NCI-H2227 treated with DMSO at 0.1 percent for 48 hours (cell line): ENCODE results near the gene OBI1.

Source experiments
- DNase-seq: peaks from one replicate; lab custom pipeline; 2025; lab: John Stamatoyannopoulos, UW

Gene OBI1

DNA sequence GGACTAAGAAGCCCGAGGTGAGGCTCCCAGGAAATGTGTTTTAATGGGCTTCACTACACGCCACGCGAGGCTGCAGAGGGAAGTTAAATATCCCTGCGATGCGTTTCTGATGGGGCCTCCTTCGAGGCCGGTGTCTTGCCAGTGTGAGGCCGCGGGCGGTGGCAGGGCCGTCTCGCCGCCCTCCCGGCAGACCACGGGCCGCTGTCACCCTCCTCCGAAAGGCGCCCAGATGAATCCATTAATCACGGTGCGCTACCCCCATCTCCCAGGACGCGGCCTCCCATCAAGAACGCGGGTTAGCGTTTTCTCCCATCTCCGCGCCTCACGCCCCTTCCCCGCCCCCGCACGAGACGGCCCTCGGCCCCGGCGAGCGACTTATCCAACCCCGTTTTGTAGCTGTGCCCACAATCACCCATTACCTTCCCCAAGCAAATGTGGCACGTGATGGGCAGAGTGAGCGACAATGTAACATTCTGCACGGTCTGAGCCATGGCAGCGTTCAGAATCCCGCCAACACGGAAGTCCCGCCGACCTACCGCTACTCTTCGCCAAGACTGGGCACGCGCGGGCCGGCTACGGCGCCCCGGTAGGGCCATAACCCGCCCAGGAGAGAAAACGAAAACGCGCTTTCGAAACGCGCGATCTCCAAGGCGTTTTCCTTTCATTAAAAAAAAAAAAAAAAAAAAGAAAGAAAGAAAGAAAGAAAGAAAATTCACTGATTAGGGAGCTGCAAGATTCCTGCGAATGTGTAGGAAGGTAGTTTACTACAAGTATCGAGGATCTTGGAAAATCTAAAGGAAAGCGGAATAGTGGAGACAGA lies at the start of gene OBI1:
TSS of gene OBI1 (minus strand) at position 526 of the 820 bp plus-strand sequence. CDS start at position 491, 35 bp downstream.
- DNase-seq, result peak; percentile 48

DNA sequence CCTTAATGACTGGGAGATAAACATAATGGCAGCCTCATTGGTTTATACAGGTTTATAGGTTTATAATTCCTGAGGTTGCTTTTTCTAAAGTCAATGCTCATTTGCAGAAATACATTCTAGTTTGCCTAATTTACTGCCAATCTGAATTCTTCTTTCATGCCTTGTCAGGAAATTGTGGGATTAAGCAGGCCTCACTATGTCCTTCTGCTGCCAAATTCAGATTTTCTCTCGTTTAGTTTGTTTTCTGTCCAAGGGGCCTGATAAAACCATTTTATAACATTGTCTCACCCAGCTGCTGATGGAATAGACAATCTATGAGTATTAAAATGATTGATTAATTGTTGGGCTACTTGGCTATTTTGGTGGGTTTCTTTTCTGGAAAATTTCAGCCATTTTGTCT lies 42.4 kb upstream of the OBI1 start:
- DNase-seq, result no peak

DNA sequence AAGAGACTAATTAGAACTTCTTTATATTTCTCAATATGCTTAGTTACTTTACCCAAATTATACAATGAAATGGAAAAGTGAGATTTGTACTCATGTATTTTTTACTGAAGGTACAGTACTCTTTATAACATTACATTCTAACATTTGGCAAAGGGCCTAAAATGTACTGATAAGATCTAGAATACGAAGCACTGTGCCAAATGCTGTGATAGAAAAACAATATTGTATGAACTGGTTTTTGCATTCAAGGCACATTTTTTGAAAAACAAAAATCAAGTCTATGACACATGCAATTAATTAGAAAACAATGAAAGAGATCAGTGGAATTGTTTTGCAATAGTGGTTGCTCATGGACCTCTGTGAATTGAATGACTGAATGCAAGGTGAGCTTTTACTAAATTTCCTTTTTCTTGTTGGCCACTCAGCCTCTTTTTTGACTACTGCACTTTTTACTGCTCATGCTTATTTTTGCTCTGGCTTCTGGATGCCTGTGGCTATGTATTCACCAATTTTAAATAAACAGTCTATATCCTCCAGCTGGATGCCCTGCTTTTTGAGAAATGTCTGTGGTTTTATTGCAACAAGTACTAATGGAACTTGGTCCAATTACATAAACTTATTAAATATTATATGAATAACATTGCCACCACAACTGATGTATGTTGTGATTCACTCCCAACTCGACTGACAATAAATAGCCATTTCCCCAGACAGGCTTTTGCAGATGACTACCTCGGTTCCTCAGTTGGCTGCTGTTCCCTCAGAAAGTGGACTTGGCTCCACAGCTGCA lies 41.4 kb upstream of the OBI1 start:
- no peak for DNase-seq

GRCh38 chr13:78689011-78689410 lies 30.1 kb upstream of the OBI1 start:
- no peak for DNase-seq

DNA sequence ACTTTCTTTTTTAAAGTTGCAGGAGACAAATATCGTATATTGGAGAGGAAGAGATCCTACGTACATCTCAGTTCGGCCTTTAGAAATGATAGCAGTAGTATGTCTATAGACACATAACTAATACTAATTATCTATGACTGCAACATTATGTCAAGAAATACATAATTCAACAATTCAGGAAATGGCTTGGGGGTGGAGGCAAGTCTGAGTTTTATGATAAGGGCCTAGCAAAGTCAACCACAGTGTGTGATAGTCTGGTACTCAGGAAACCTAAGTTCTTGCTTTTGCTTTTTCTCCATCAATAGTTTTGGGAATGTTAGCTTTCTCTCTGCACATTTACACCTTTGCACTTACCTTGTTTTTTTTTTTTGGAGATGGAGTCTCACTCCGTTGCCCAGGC lies 27.5 kb upstream of the OBI1 start:
- no peak for DNase-seq

GRCh38 chr13:78680576-78681350 lies 21.8 kb upstream of the OBI1 start:
- DNase-seq, result no peak

- no peak for DNase-seq
Observed at GRCh38 chr13:78680115-78680561, 21.2 kb upstream of the OBI1 start.

GRCh38 chr13:78679329-78679728 lies 20.4 kb upstream of the OBI1 start:
- no peak for DNase-seq

GRCh38 chr13:78675112-78675511 lies 16.2 kb upstream of the OBI1 start:
- DNase-seq, result no peak

DNA sequence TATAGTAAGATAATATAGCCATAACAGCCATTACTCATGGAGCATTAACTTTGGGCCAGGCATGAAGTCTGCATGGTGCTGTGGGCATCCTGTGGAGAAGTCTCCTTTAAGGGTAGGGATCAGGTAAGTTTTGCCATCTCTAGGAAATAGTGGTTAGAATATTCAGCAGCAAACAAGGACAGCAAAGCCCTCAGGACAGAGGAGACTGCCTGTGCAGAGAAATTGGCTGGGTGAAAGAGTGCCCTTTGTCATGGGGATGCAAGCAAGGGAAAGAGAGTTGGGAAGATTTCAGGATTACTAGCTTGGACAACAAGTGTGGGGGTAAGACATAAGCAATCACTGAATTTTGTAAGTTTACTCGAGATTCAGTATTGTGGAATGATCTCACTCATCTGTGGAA lies 15.7 kb upstream of the OBI1 start:
- no peak for DNase-seq

DNA sequence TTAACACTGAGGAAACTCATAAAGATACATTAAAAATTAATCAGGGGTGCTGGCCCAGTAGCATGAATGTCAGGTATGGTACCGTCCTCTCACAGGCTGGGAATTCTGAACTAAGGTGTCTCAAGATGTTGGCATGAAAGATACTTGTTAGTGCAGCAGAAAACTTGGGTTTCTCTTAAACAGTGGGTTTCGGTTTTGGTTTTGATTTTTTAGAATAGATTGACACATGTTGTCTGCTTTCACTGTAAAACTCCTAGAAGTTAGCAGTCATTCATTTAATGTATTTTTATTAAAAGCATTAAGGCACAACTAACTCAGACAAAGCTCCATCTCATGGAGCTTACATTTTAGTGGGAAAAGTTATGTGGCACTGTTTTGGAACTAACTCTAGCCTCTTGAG lies 3.5 kb upstream of the OBI1 start:
- no peak for DNase-seq

DNA sequence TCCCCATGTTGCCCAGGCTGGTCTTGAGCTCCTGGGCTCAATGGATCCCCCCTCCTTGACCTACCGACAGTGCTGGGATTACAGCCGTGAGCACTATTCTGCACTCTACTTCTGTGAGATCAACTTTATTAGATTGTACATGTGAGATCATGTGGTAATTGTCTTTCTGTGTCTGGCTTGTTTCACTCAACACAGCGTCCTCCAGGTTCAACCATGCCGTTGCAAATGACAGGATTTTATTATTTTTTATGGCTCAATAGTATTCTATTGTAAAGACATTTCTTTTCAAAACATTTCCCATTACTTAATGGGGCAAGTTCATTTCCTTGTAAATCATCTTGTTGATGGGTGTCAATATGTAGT lies 1.5 kb upstream of the OBI1 start:
- no peak for DNase-seq

- no peak for DNase-seq
Observed at GRCh38 chr13:78659732-78660494, 958 bp upstream of the OBI1 start.

DNA sequence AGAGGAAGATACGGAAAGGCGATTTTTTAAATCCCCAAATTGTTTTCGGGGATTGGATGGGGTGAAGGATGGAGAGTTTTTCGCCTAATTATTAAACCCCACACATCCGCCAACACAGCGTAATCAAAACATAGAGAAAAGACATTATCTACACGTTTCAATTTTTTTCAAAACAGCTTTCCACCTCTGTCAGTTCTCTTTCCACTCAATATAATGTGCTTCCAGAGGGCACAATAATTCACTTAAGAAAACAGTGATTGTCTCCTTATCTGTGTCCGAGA lies 435 bp upstream of the OBI1 start:
- no peak for DNase-seq

- DNase-seq, result peak; percentile 0
Observed at GRCh38 chr13:78657699-78658629, 991 bp downstream of the OBI1 start.

DNA sequence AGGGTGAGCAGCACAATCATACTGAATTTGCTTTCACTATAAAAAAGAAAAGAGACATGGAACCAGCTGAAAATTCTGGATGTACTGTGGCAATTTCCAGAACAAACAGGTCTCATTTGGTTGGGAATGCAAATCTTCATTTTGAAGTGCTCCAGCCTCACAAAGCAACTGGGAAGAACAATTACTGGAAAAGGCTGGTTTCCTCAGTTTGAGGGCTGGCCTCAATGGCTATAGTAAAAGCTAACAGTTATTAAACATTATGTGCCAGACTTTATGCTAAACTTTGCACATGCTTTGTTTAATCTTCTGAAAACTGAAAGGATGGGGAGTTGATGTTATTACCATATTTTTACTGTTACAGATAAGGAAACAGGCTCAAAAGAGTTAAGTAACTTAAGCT lies 3.0 kb downstream of the OBI1 start:
- no peak for DNase-seq

DNA sequence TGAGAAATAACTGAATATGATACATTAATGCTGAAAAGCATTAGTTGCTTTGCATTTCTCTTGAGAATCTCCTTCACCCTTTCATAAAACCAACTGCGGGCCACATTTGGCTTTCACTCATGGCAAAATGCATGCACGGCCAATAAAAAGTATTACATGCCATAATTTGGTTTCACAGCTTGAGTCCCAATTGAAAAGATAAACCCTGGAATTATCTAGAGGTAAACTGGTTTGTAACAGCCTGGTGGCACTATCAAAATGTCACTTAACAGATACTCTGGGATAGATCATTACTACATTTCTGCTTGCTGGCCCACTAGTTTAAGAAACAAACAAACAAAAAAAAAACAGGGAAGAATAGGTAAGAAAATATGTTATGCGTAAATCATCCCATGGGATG lies 3.9 kb downstream of the OBI1 start:
- no peak for DNase-seq

- no peak for DNase-seq
Observed at GRCh38 chr13:78652651-78653050, 6.3 kb downstream of the OBI1 start.

GRCh38 chr13:78650717-78651083 lies 8.3 kb downstream of the OBI1 start:
- no peak for DNase-seq

- DNase-seq, result no peak
Observed at GRCh38 chr13:78649997-78650716, 8.8 kb downstream of the OBI1 start.
